Stomach (tissue), 4 donors: ENCODE results near the gene SIK2.

Source experiments
- CTCF ChIP-seq, 7 experiments: fragments of 450-650 bp in 4 of 7; fragments of 200-600 bp in 3 of 7; sonication (generic) in 3 of 7; IDR thresholded peaks; one replicate each; pipeline ENCODE4 v1.5.1; 2016 to 2019; ENCODE audit warnings: antibody characterized with exemption in 7 of 7, control low read depth in 2 of 7, mild to moderate bottlenecking in 1 of 7
- EP300 ChIP-seq: sonication (generic); formaldehyde crosslinking; IDR thresholded peaks from one replicate; pipeline ENCODE4 v1.6.1; 2017; ENCODE audit warnings: antibody characterized with exemption
- POLR2A ChIP-seq, 4 donors: fragments of 450-650 bp; IDR thresholded peaks; one replicate each; pipeline ENCODE4 v1.6.1; 2016; ENCODE audit warnings: antibody characterized with exemption in 4 of 4, control low read depth in 2 of 4, mild to moderate bottlenecking in 1 of 4, moderate library complexity in 1 of 4
- POLR2AphosphoS5 ChIP-seq, 3 donors: sonication (generic); formaldehyde crosslinking; IDR thresholded peaks; one replicate each; pipeline ENCODE4 v1.6.1; 2016; ENCODE audit warnings: antibody characterized with exemption in 3 of 3

GRCh38 chr11:111779118-111779517 is 176.9 kb downstream of the SIK2 start:
- TF ChIP-seq POLR2AphosphoS5 (IDR thresholded peaks at IDR 0.05) (no peak), EP300 (no peak), CTCF (IDR thresholded peaks at IDR 0.05) (no peak), POLR2A (IDR thresholded peaks at IDR 0.05) (no peak)
